Measurements from ENCODE around the gene GPR139.

GPR139 gene

DNA sequence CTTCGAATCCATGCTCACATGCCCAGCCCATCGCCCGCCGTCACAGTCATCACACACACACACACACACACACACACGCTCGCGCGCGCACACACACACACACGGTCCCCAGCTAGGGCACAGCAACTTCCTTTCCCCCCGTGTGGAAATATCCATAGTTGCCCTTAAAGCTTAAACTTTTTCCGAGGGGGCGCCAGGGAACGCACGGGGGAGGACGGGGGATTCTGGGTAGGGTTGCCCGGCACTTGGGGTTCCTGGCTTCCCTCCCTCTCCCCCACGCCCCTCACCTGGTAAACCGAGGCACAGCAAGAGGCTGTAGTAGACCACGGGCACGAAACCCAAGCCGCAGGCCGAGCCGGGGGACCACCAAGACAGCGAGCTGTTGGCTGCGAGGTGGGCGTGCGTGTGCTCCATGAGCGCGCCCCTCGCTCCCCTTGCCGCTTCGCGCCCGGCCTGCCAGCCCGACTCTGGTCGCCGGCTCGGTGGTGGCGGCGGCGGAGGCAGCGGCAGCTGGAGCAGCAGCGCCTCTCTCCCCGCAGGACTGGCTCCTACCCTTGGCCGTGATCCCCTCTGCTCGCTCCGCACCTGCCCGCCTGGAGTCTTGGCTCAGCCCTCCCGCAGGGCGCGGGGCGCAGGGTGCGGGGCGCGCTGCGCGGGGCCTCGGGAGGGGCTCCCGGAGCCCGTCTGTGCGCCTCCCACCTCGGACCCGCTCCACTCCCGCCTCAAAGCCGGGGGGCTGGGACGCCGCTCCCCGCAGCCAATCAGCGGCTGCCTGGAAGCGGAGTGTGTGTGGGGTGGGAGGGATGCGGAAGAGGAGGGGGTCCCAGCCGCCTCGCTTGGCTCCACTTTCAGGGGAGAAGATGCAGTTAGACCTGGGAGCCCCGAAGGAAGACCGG is at the start of gene GPR139:
TSS of gene GPR139 (minus strand) at position 688 of the 896 bp plus-strand sequence. CDS start at position 414, 274 bp downstream.
- no peak for DNase-seq

DNA sequence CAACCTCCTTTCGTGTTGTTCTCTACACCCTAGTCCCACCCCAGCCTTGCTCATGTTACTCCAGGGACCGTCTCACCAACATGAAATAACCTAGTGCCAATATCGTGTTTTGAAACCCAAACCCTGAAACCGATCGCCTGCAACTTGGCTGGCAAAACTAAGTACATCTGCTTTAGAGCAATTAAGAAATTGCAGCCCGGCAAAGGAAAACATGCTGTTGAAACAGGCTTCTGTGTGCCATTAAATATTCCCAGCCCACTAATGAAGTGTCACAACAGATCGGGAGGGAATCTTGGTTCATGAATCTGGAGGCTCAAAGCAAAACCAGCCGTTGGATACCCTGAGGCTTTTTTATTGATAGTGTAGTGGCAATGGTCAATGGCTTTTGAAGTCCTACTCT is 48.3 kb upstream of the GPR139 start:
- DNase-seq, result no peak

DNA sequence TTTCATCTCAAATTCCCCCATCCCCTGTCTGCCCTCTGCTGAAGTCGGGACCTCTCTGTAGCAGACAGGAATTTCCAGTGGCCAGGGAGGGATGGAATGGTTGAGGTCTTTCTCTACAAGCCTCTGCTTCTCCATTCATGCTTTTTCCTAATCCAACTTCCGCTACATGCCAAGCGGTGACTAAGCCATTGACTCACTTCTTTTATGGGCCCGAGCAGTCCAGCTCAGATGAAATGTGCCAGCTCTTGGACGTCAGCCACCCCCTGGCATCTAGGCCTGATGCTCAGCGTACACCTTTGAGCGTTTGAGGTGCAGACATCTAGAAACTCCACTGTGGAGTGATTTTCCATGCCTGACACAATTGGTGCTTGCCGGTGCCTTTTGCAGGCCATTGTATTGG is 40.7 kb upstream of the GPR139 start:
- DNase-seq, result no peak

DNA sequence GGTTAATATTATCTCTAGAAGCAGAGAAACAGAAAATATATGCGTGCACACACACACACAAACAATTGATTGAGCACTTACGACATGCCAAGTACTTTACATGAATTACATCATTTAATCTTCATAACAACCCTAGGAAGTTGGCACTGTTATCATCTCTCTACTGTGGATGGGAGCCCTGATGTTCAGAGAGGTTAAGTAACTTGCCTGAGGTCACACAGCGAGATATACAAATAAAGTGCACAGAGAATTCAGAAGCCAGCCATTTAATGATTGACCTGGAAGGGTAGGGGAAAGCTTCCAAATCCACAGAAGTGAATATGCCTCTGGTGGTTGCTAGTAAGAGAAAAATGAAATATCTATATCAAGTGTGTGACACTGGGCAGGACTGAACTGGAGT is 37.5 kb upstream of the GPR139 start:
- DNase-seq, result no peak

DNA sequence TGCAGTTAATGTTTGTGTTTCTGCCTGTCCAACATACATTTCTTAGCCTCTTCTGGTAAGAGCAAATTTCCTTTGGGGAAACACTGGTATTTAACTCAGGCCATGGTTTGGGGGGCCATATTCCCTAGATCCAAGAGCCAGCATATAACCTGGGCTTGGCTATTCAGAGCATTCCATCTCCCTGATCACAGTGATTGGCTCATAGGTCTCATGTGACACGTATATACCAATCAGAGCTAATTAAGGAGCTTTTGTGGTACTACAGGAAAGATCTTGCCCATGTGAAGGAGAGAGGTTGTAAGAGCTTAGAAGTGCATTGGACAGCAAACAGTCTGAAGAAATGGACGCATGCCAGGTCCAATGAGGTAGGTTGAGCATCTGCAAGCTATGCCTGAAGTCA is 33.4 kb upstream of the GPR139 start:
- no peak for DNase-seq

DNA sequence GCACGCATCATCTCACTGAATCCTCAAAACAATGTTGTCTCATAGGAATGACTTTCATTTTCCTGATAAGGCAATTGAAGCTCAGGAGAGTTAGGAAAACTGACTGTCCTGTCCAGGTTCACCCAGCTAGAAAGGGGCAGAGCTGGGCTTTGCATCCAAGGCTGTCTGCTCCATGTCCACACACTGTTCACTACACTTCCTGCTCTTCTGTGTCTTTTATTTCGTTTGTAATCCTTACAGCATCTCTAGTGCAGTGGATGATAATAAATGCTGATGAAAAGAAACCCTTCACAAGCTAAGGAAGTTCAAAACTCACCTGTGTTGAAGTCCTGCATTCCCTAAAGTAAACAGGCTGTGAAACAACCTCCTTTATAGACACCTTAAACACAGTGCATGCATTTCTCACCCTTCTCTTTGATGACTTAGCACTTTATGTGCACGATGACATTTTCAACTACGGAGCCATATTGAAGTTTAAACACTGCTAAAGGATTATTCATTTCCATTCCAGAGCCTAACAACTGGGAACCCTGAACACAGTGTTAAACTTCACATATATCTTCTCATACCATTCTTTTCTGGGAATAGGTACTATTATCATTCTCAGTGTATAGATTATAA is 31.0 kb upstream of the GPR139 start:
- DNase-seq, result no peak

- no peak for DNase-seq
Measured at GRCh38 chr16:20102521-20102920, 28.8 kb upstream of the GPR139 start.

DNA sequence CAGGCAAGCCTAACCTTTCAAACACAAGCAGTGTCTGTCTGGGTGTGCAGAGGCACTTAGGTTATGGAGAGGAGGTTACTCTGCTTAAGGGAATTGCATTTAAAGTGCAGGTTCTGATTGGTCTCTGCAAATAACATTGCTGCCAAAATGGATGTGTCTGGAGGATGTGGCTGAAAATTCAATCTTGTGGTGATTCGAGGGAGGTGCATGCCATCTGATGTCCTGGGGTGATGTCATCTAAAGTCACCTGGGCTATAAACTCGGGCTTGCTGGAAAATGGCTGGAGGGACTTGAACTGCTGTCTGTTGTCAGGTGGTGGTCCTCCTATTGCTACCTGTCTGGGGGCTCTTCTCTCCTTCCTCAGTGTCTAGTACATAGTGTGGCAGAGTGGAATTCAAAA is 28.3 kb upstream of the GPR139 start:
- DNase-seq, result no peak

- no peak for DNase-seq
Measured at GRCh38 chr16:20099375-20099774, 25.7 kb upstream of the GPR139 start.

GRCh38 chr16:20094157-20094556 is 20.5 kb upstream of the GPR139 start:
- no peak for DNase-seq

- no peak for DNase-seq
Measured at GRCh38 chr16:20089246-20089965, 15.7 kb upstream of the GPR139 start.

DNA sequence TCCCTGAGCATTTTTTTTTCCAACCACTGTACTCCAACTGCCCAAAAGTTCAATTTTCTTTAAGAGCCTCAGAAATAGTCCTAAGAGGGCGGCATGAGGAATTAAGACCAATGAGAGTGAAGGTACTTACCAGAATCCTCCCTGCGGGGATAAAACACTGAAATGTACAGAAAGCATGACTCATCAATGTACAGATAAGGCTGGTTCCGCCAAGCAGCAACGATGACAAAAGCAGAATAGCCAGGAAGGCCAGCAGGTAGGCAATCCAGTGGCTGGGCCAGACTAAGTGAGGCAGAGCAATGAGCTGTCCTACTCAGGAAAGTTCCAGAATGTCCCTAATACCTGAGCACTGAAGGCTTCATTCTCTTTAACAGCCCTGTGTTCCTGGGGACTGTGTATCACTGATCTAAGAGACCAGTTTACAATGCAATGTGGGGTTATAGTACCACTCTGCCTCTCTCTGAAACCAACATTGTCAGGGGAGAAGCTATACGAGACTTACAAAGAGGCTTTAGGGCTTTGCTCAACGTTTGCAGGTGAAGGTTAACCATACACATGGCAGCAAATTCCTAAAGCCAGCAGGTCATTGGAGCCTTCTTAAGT is 11.0 kb upstream of the GPR139 start:
- DNase-seq, result no peak

- DNase-seq, result no peak
Measured at GRCh38 chr16:20079106-20079505, 5.4 kb upstream of the GPR139 start.

DNA sequence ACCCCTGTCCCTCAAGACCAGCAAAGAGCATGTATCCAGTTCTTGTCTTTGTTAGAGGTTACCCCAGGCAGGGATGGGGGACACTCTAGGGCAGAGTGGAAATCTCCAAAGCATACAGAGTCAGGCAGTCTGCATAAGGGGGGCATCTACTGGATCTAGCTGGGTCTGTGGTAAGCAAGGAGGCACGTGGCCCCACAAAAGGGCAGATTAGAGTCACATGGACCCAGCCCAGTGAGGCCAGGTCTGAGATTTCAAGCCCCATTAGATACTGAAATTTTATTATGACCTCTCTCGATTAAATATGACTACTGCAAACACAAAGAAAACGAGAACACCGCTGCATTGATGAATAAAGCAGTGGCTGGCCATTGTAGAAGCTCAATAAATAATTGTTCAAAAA is 1.6 kb upstream of the GPR139 start:
- DNase-seq, result no peak

- no peak for DNase-seq
Measured at GRCh38 chr16:20074099-20074991, 655 bp upstream of the GPR139 start.

DNA sequence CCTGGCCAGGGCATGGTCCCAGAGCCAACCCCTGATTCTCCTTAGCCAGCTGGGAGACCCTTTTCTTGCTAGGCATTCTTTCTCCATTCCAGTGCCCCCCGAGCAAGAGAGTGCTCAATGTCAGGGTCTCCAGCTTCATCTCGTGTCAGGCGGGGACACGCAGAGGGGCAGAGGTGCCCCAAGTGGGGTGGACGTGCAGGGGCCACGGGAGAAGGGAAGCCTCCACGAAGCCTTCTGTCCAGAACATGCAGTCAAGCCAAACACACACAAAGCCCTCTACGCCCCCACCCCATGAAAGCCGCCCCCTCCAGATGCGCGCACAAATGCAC is 852 bp downstream of the GPR139 start:
- DNase-seq, result no peak

GRCh38 chr16:20072146-20072873 is 1.4 kb downstream of the GPR139 start:
- no peak for DNase-seq

- DNase-seq, result no peak
Measured at GRCh38 chr16:20064931-20065330, 8.8 kb downstream of the GPR139 start.

DNA sequence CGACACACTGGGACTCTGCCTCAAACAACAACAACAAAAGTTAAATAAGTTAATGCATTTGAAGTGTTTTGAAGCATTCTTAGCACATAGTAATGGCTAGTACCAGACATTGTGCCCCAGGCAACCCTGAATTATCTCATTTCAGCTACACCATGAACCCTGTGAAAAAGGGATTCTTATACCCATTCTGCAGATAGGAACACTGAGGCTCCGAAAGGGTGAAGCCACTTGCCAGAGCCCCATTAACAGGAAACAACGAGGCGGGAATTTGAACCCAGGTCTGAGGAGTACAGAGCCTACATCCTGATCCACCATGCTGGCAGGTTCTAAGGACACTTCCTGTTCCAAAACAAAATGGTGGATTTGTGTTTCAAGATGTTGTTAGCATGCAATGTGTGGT is 9.2 kb downstream of the GPR139 start:
- no peak for DNase-seq

DNA sequence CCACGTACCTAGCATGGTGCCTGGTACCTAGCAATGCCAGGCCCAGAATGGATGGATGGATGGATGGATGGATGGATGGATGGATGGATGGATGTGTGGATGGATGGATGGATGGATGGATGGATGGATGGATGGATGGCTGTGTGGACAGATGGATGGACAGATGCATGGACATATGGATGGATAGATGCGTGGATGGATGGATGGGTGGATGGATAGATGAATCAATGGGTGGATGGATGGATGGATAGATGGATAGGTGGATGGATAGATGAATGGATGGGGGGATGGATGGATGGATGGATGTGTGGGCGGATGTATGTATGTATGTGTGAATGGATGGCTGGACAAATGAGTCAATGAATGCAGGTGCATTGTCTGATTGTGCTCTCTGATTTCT is 12.6 kb downstream of the GPR139 start:
- no peak for DNase-seq

DNA sequence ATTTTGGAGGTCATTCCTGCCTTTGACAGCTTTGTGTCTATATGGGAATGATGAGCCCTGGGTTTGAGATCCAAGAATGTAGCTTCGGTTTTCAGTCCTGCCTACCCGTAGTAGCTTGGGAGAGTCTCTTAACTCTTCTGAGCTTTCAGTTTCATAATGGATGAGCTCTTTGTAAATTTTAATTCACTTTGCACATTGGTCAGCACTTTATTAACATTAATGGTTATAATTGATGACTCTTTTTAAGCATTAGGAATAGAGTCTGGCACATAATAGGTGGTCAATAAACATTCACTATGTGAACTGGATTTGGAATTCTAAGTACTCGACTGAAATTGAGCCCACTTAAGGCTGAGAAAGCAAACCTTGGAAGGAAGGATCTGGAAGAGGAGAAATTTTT is 17.3 kb downstream of the GPR139 start:
- no peak for DNase-seq

DNA sequence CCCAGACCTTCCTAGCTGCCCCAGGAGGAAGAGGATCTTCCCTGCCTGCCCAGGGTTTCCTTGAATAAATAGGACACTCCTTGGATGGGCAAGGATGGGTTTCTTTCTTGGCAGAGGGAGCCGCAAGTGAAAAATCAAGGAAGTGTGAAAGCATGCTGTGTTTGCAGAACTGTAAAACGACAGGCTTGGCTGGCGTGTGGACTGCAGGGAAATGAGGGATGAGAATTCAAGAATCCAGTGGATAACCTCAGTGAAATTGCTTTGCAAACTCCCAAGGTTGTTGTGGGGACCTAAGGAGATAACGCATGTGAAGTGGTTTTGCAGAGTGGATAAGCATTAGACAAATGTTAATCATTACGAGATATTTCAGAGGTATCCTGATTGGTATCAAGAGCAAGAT is 20.4 kb downstream of the GPR139 start:
- no peak for DNase-seq
